PFSK-1 (cell line): ENCODE measurements around the gene FARSB.

Experiments
- POLR2AphosphoS5 ChIP-seq: IDR thresholded peaks from 2 replicates; pipeline ENCODE4 v1.6.1; 2012; ENCODE audit warnings: low read depth, mild to moderate bottlenecking, control low read depth, low read length, moderate library complexity
- REST ChIP-seq, 2 experiments: IDR thresholded peaks; 2 replicates each; pipeline versions ENCODE4 v1.6.1 to v1.8.0; 2011 to 2012; ENCODE audit warnings: low read depth in 2 of 2, low read length in 2 of 2, control low read depth in 1 of 2, inconsistent platforms in 1 of 2, mild to moderate bottlenecking in 1 of 2, moderate library complexity in 1 of 2; ENCODE audit not compliant: insufficient read depth in 1 of 2

- TF ChIP-seq POLR2AphosphoS5 (no peak), REST (IDR thresholded peaks at IDR 0.05; ENCODE audit: insufficient read depth in 1 of 2, low read depth in 2 of 2, low read length in 2 of 2) (no peak)
These were observed 42.4 kb upstream of the FARSB start for GRCh38 chr2:222698276-222698675.
